ENCODE measurements around the gene RASSF3. TPM values are rescaled to one million over a fixed set of nuclear protein-coding genes. Genes with fewer than 3 reads are reported as not detected.

The RASSF3 gene
- total and polyA plus RNA-seq, 7 donors: 34.7 to 348 (median 143) TPM

DNA sequence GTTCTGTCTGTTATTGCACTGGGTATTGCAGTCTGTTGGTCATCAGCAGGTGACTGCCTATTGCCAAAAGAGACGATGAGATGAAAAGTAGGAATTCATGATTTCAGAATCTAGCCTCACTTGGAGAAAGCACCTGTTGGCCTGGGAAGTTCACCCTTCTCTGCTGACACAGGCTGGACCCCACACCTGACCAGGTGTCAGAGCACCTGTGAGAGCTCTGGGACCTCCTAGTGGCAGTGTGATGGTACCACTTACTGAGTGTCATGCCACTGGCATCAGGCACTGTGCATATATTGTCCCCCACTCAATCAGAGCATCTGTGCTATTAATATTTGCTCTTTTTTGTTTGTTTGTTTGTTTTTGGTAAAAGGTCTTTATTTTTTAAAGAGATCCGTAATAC, 68.0 kb downstream of the RASSF3 start:
- TF ChIP-seq POLR2AphosphoS5 (IDR thresholded peaks at IDR 0.05) (no peak), POLR2A (IDR thresholded peaks at IDR 0.05) (no peak), EP300 (IDR thresholded peaks at IDR 0.05) (no peak), CTCF (IDR thresholded peaks at IDR 0.05) (no peak)
- Histone ChIP-seq H3K4me3 (no peak overlapping the region), H3K36me3 (no peaks in the 10 kb centered on the region), H3K4me1 (peaks cover 0 to 100% (median 92%) of the 10 kb centered on the region in 4 donors), H3K9me3 (no peaks in the 10 kb centered on the region), H3K27ac (peak overlapping the region; percentile 79 to 92 (median 80)), H3K27me3 (no peaks in the 10 kb centered on the region)
- WGBS, 2 donors: 75 to 77% methylated on average over 2 of the region's 2 CpGs
- no peak for DNase-seq
- intact Hi-C loops (cut with DNase I): no loop called here

- WGBS, 2 donors: 72 to 80% methylated on average over 5 of the region's 5 CpGs
- intact Hi-C loops (cut with DNase I): no loop called here
- peaks cover 0 to 100% (median 92%) of the 10 kb centered on the region in 4 donors for H3K4me1 ChIP-seq
These were observed 68.5 kb downstream of the RASSF3 start for GRCh38 chr12:64678835-64679234.

GRCh38 chr12:64679487-64680001, 69.2 kb downstream of the RASSF3 start:
- TF ChIP-seq POLR2AphosphoS5 (IDR thresholded peaks at IDR 0.05): peak; percentile 29 to 66 (median 44)
- TF ChIP-seq CTCF (IDR thresholded peaks at IDR 0.05): no peak
- TF ChIP-seq POLR2A (IDR thresholded peaks at IDR 0.05): no peak
- TF ChIP-seq EP300 (IDR thresholded peaks at IDR 0.05): peak in 1 of 4 donors; percentile 2
- H3K27me3 ChIP-seq: no peaks in the 10 kb centered on the region
- intact Hi-C loops (cut with DNase I): no loop called here
- no peaks in the 10 kb centered on the region for H3K9me3 ChIP-seq
- 11 to 34% methylated on average over 9 of the region's 9 CpGs for WGBS, 2 donors
- H3K27ac ChIP-seq: peak overlapping the region; percentile 79 to 92 (median 80)
- H3K36me3 ChIP-seq: no peaks in the 10 kb centered on the region
- H3K4me3 ChIP-seq: peak overlapping the region in 2 of 4 donors; percentile 19 to 26
- DNase-seq: peak; percentile 90
- H3K4me1 ChIP-seq: peaks cover 0 to 100% (median 90%) of the 10 kb centered on the region in 4 donors

More at GRCh38 chr12:64678835-64679234, 68.5 kb downstream of the RASSF3 start:
- Histone ChIP-seq H3K27ac (peak overlapping the region; percentile 79 to 92 (median 80)), H3K36me3 (no peaks in the 10 kb centered on the region), H3K4me3 (no peak overlapping the region), H3K27me3 (no peaks in the 10 kb centered on the region), H3K9me3 (no peaks in the 10 kb centered on the region)
- no peak for TF ChIP-seq POLR2AphosphoS5 (IDR thresholded peaks at IDR 0.05)
- no peak for TF ChIP-seq POLR2A (IDR thresholded peaks at IDR 0.05)
- TF ChIP-seq CTCF (IDR thresholded peaks at IDR 0.05): no peak
- TF ChIP-seq EP300 (IDR thresholded peaks at IDR 0.05): no peak
- DNase-seq: no peak

- intact Hi-C loops (cut with DNase I): no loop called here
- H3K4me1 ChIP-seq: peaks cover 0 to 97% (median 87%) of the 10 kb centered on the region in 4 donors
- no peaks in the 10 kb centered on the region for H3K27me3 ChIP-seq
- H3K36me3 ChIP-seq: peaks cover 0 to 5% (median 0%) of the 10 kb centered on the region in 4 donors
- H3K27ac ChIP-seq: peak overlapping the region; percentile 79 to 92 (median 80)
- DNase-seq: no peak
- WGBS, 2 donors: 11 to 56% methylated on average over 4 of the region's 4 CpGs
- H3K9me3 ChIP-seq: no peaks in the 10 kb centered on the region
- H3K4me3 ChIP-seq: no peak overlapping the region
- TF ChIP-seq EP300 (IDR thresholded peaks at IDR 0.05) (no peak), CTCF (IDR thresholded peaks at IDR 0.05) (no peak)
These were observed 69.9 kb downstream of the RASSF3 start for GRCh38 chr12:64680235-64680634.

Data from sigmoid colon (tissue), 7 donors.